Tibial nerve (tissue), 4 donors: ENCODE data around the gene ASIC4. TPM values are rescaled to one million over a fixed set of nuclear protein-coding genes. Genes with fewer than 3 reads are reported as not detected.

Source experiments
- DNase-seq, 2 donors: peaks; one replicate each; pipeline ENCODE4 v3.0.0-alpha.2; 2019; ENCODE audit warnings: low spot score in 2 of 2
- H3K27ac ChIP-seq, 4 donors: fragments of 200-600 bp; sonication (generic) in 3 of 4; one replicate each; pipeline ENCODE4 v1.5.1; 2017 to 2019; ENCODE audit warnings: mild to moderate bottlenecking in 1 of 4
- H3K27me3 ChIP-seq, 2 donors: fragments of 200-600 bp; sonication (generic) in 1 of 2; one replicate each; pipeline versions ENCODE4 v1.5.1 to v1.6.0; 2017 to 2019
- H3K36me3 ChIP-seq, 3 donors: fragments of 200-600 bp; sonication (generic); one replicate each; pipeline ENCODE4 v1.5.1; 2018 to 2019
- H3K4me1 ChIP-seq, 4 donors: fragments of 200-600 bp; sonication (generic) in 3 of 4; one replicate each; pipeline ENCODE4 v1.5.1; 2017 to 2019
- H3K4me3 ChIP-seq, 4 donors: fragments of 200-600 bp; sonication (generic) in 3 of 4; one replicate each; pipeline ENCODE4 v1.5.1; 2017 to 2019; ENCODE audit warnings: mild to moderate bottlenecking in 1 of 4, moderate library complexity in 1 of 4
- H3K9me3 ChIP-seq, 4 donors: fragments of 200-600 bp; sonication (generic) in 3 of 4; one replicate each; pipeline ENCODE4 v1.5.1; 2017 to 2019
- CTCF ChIP-seq, 5 experiments: fragments of 200-600 bp in 3 of 5; fragments of 450-650 bp in 2 of 5; sonication (generic) in 3 of 5; IDR thresholded peaks; one replicate each; pipeline ENCODE4 v1.5.1; 2016 to 2019; ENCODE audit warnings: antibody characterized with exemption in 5 of 5, mild to moderate bottlenecking in 3 of 5, moderate library complexity in 2 of 5
- EP300 ChIP-seq, 2 donors: sonication (generic); formaldehyde crosslinking; IDR thresholded peaks; one replicate each; pipeline ENCODE4 v1.6.1; 2017; ENCODE audit warnings: antibody characterized with exemption in 2 of 2, mild to moderate bottlenecking in 1 of 2
- POLR2A ChIP-seq, 2 donors: fragments of 450-650 bp; IDR thresholded peaks; one replicate each; pipeline ENCODE4 v1.6.1; 2017; ENCODE audit warnings: antibody characterized with exemption in 2 of 2, mild to moderate bottlenecking in 2 of 2, moderate library complexity in 2 of 2
- WGBS, 2 donors: methylation state at CpG; one replicate each; pipeline ENCODE4 v1.1.5; 2018; 5-methylcytosine and 5-hydroxymethylcytosine counted together
- total RNA-seq, 4 donors: library from RNA; depleted of rRNA; stranded (reverse); fragments of >200 nt; gene quantifications; one replicate each; pipeline ENCODE4 v1.1.0, GENCODE V29; 2016

ASIC4 gene, protein sequence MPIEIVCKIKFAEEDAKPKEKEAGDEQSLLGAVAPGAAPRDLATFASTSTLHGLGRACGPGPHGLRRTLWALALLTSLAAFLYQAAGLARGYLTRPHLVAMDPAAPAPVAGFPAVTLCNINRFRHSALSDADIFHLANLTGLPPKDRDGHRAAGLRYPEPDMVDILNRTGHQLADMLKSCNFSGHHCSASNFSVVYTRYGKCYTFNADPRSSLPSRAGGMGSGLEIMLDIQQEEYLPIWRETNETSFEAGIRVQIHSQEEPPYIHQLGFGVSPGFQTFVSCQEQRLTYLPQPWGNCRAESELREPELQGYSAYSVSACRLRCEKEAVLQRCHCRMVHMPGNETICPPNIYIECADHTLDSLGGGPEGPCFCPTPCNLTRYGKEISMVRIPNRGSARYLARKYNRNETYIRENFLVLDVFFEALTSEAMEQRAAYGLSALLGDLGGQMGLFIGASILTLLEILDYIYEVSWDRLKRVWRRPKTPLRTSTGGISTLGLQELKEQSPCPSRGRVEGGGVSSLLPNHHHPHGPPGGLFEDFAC
- 1 to 10 TPM in 1 of 4 donors, under 1 TPM in 1, not detected in 2; 0.42 to 3.0 TPM for total RNA-seq

DNA sequence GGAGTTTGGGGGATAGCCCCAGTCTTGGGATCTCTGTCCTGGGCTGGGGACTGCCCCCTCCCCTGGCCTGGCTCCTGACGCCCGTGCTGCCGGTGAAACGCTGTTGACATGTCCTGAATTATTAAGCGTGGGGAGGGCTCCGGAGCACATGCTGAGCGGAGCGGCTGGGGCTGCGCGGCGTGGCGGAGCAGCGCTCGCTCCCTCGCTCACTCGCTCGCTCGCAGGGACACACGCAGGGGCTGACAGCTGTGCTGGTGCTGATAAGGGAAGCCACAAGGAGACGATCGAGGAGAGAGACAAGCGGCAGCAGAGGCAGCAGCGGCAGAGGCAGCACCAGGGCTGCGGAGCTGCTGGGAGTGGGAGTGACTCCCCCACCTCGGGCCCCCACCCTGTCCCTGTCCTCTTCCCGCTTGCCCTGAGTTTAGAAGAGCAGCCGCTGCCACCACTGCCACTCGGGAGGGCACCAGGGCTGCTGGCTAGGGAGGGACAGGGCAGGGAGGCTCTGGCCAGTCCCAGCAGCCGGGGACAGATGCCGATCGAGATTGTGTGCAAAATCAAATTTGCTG lies at the start of gene ASIC4:
TSS of gene ASIC4 (plus strand) at position 287 of the 566 bp plus-strand sequence. CDS start at position 530, 243 bp downstream.
- no peak within 1 kb of the TSS for H3K4me3 ChIP-seq
- H3K4me1 ChIP-seq: peaks cover 0 to 58% (median 9%) of the 10 kb centered on the region in 4 donors
- H3K27ac ChIP-seq: no peak within 1 kb of the TSS
- no peaks in the 10 kb centered on the region for H3K9me3 ChIP-seq
- H3K36me3 ChIP-seq: no peaks in the 10 kb centered on the region
- no peak for TF ChIP-seq POLR2A (IDR thresholded peaks at IDR 0.05)
- TF ChIP-seq EP300 (IDR thresholded peaks at IDR 0.05): no peak
- TF ChIP-seq CTCF (IDR thresholded peaks at IDR 0.05): no peak
- no peak for DNase-seq
- peaks cover 0 to 71% of the 10 kb centered on the region in 2 donors for H3K27me3 ChIP-seq
- 7 to 16% methylated on average over 23 to 28 of the region's 31 CpGs for WGBS, 2 donors

DNA sequence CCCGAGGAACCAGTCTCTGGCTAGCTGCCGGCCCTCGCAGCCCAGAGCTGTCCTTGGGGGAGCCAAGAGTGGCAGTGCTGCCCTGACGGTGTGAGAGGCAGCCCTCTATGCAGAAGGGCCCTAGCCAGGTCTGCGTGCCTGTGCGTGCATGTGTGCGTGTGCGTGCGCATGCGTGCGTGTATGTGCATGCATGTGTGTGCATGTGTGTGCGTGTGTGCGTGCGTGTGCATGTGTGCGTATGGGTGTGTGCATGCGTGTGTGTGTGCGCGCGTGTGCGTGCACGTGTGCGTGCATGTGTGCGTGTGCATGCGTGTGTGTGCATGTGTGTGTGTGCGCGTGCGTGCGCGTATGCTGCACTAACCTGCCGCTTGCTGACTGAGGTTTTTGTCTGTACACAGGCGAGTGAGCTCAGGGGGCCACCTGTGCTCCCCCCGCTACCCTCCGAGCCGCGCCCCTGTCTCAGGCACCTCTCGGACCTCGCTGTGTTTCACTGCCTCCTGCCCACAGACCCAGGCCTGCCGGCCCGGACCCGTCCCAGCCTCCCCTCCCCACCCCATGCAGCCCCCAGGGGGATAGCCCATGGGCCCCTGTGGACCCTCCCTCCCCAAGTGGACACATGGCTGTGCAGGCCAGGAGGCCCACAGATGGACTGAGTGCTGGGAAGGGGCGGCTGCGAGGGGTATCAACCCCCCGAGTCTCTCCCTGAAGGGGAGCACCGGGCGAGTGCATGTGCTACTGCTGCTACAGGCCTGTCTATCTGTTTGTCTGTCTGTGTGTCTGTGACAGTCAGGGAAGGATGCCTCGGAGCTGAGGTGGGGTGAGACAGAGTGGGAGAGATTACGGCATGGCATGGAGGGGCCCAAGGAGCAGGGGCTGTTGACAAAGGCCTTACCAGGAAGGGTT lies 48.4 kb upstream of the ASIC4 start:
- Histone ChIP-seq H3K27ac (no peak overlapping the region), H3K4me1 (peaks cover 0 to 7% (median under 1%) of the 10 kb centered on the region in 4 donors), H3K27me3 (no peaks in the 10 kb centered on the region), H3K36me3 (no peaks in the 10 kb centered on the region), H3K9me3 (no peaks in the 10 kb centered on the region), H3K4me3 (no peak overlapping the region)
- DNase-seq: no peak
- TF ChIP-seq POLR2A (IDR thresholded peaks at IDR 0.05) (no peak), CTCF (IDR thresholded peaks at IDR 0.05) (no peak), EP300 (IDR thresholded peaks at IDR 0.05) (no peak)
- 83 to 86% methylated on average over 38 to 47 of the region's 47 CpGs for WGBS, 2 donors

DNA sequence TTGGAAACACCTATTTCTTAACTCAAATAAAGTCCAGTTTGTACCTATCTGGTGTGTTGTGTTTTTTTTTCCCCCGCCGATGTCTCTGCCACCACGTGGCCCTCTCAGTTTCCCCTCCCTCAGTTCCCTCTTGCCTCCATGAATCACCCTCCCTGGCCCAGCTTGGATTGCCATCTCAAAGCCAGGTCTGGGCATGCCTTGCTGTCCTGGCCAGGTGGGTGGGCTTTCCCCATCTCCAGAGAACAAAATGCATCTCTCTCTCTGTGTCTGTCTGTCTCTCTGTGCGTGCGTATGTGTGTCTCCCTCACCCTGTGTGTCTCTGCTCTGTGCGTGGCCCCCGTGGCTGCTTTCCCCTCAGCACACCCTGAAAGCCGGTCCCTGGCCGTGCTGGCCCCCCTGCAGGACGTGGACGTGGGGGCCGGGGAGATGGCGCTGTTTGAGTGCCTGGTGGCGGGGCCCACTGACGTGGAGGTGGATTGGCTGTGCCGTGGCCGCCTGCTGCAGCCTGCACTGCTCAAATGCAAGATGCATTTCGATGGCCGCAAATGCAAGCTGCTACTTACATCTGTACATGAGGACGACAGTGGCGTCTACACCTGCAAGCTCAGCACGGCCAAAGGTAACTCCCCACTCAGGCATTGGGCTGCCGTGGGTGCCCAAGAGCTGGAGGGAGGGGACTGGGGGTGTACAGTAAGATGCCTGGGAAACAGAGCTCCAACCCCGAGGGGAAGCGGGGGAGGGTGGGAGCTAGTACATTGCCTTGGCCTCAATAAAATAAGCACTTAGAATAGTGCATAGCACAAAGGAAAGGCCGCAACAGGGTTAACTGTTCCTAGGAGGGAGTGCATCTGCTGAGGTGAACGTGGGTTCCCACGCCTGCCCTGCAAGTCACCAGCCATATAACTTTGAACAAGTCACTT lies 47.2 kb upstream of the ASIC4 start:
- TF ChIP-seq EP300 (IDR thresholded peaks at IDR 0.05) (no peak), POLR2A (IDR thresholded peaks at IDR 0.05) (no peak), CTCF (IDR thresholded peaks at IDR 0.05) (no peak)
- 77 to 79% methylated on average over 23 to 28 of the region's 28 CpGs for WGBS, 2 donors
- no peaks in the 10 kb centered on the region for H3K4me1 ChIP-seq
- H3K4me3 ChIP-seq: no peak overlapping the region
- no peaks in the 10 kb centered on the region for H3K36me3 ChIP-seq
- no peaks in the 10 kb centered on the region for H3K27me3 ChIP-seq
- DNase-seq: no peak
- H3K27ac ChIP-seq: no peak overlapping the region
- H3K9me3 ChIP-seq: no peaks in the 10 kb centered on the region

DNA sequence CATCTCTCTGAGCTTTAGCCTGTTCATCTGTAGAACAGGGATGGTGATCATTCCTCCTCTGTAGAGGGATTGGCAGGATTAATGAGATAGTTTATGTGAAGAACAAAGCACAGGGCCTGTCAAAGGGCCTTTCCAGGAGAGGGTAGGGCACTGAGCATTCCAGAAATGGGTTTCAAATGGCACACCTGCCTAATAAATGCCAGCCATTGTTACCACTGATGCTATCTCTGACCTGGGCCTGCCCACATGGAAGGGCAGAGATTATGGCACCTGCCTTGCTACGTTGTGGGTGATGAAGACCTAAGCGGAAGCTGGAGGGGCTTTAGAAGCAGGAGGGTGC lies 46.6 kb upstream of the ASIC4 start:
- DNase-seq: no peak
- Histone ChIP-seq H3K4me1 (no peaks in the 10 kb centered on the region), H3K4me3 (no peak overlapping the region), H3K36me3 (no peaks in the 10 kb centered on the region), H3K27ac (no peak overlapping the region), H3K27me3 (no peaks in the 10 kb centered on the region), H3K9me3 (no peaks in the 10 kb centered on the region)
- 92 to 96% methylated on average over 2 of the region's 2 CpGs for WGBS, 2 donors
- TF ChIP-seq EP300 (IDR thresholded peaks at IDR 0.05) (no peak), CTCF (IDR thresholded peaks at IDR 0.05) (no peak), POLR2A (IDR thresholded peaks at IDR 0.05) (no peak)
